ENCODE data around the gene ITFG1. TPM values are rescaled to one million over a fixed set of nuclear protein-coding genes. Genes with fewer than 3 reads are reported as not detected.

Gene ITFG1
- total RNA-seq, 1 experiment from 2014 or later, result 38.2 TPM

GRCh38 chr16:47387026-47387734, 73.7 kb downstream of the ITFG1 start:
- Mint-ChIP-seq H3K27me3 (ENCODE audit: insufficient read depth, unreplicated experiment) (no peaks in the 10 kb centered on the region), H3K36me3 (ENCODE audit: insufficient read depth, unreplicated experiment) (peaks cover 1% of the 10 kb centered on the region), H3K9me3 (ENCODE audit: unreplicated experiment) (no peaks in the 10 kb centered on the region), H3K4me1 (ENCODE audit: low read depth, unreplicated experiment) (peaks cover 12% of the 10 kb centered on the region), H3K27ac (ENCODE audit: unreplicated experiment) (no peak overlapping the region), H3K4me3 (ENCODE audit: unreplicated experiment) (no peak overlapping the region)
- Histone ChIP-seq H3K4me1 (no peaks in the 10 kb centered on the region), H3K4me3 (ENCODE audit: low read depth, low read length) (no peak overlapping the region), H3K36me3 (ENCODE audit: control insufficient read depth, insufficient read depth, low read length) (no peaks in the 10 kb centered on the region), H3K27me3 (replicated peaks; ENCODE audit: control insufficient read depth, insufficient read depth, low read length) (no peaks in the 10 kb centered on the region), H3K9me3 (no peaks in the 10 kb centered on the region)
- ChIA-PET CTCF (no interaction called here), POLR2A (no interaction called here)
- no TSS peak for BruUV-seq (replicated peaks)
- DNase-seq, result no peak
- TF ChIP-seq CTCF (IDR thresholded peaks at IDR 0.05; ENCODE audit: insufficient read depth in 1 of 2, low read depth in 1 of 2, low read length in 1 of 2, severe bottlenecking in 1 of 2, unreplicated experiment in 1 of 2), result no peak
- intact Hi-C loops (cut with micrococcal nuclease; ENCODE audit: unreplicated experiment), result no loop called here

GRCh38 chr16:47386201-47386718, 74.6 kb downstream of the ITFG1 start:
- ChIA-PET CTCF (no interaction called here), POLR2A (no interaction called here)
- Mint-ChIP-seq H3K27ac (ENCODE audit: unreplicated experiment) (no peak overlapping the region), H3K9me3 (ENCODE audit: unreplicated experiment) (no peaks in the 10 kb centered on the region), H3K36me3 (ENCODE audit: insufficient read depth, unreplicated experiment) (no peaks in the 10 kb centered on the region), H3K4me1 (ENCODE audit: low read depth, unreplicated experiment) (peaks cover 7% of the 10 kb centered on the region), H3K27me3 (ENCODE audit: insufficient read depth, unreplicated experiment) (no peaks in the 10 kb centered on the region), H3K4me3 (ENCODE audit: unreplicated experiment) (no peak overlapping the region)
- no peak for TF ChIP-seq CTCF (IDR thresholded peaks at IDR 0.05; ENCODE audit: insufficient read depth in 1 of 2, low read depth in 1 of 2, low read length in 1 of 2, severe bottlenecking in 1 of 2, unreplicated experiment in 1 of 2)
- Histone ChIP-seq H3K4me1 (no peaks in the 10 kb centered on the region), H3K4me3 (ENCODE audit: low read depth, low read length) (no peak overlapping the region), H3K36me3 (ENCODE audit: control insufficient read depth, insufficient read depth, low read length) (no peaks in the 10 kb centered on the region), H3K9me3 (no peaks in the 10 kb centered on the region), H3K27me3 (replicated peaks; ENCODE audit: control insufficient read depth, insufficient read depth, low read length) (no peaks in the 10 kb centered on the region)
- no TSS peak for BruUV-seq (replicated peaks)
- intact Hi-C loops (cut with micrococcal nuclease; ENCODE audit: unreplicated experiment), result no loop called here
- DNase-seq, result no peak

GRCh38 chr16:47382362-47382761, 78.5 kb downstream of the ITFG1 start:
- Mint-ChIP-seq H3K4me1 (ENCODE audit: low read depth, unreplicated experiment) (no peaks in the 10 kb centered on the region), H3K9me3 (ENCODE audit: unreplicated experiment) (no peaks in the 10 kb centered on the region), H3K27ac (ENCODE audit: unreplicated experiment) (no peak overlapping the region), H3K4me3 (ENCODE audit: unreplicated experiment) (no peak overlapping the region), H3K36me3 (ENCODE audit: insufficient read depth, unreplicated experiment) (no peaks in the 10 kb centered on the region), H3K27me3 (ENCODE audit: insufficient read depth, unreplicated experiment) (no peaks in the 10 kb centered on the region)
- no peaks in the 10 kb centered on the region for H3K9me3 ChIP-seq
- BruUV-seq (replicated peaks), result no TSS peak
- no peak overlapping the region for H3K4me3 ChIP-seq (ENCODE audit: low read depth, low read length)
- ChIA-PET POLR2A (no interaction called here), CTCF (no interaction called here)
- no peak for DNase-seq
- no peaks in the 10 kb centered on the region for H3K4me1 ChIP-seq
- H3K36me3 ChIP-seq (ENCODE audit: control insufficient read depth, insufficient read depth, low read length), result no peaks in the 10 kb centered on the region
- H3K27me3 ChIP-seq (replicated peaks; ENCODE audit: control insufficient read depth, insufficient read depth, low read length), result no peaks in the 10 kb centered on the region
- no peak for TF ChIP-seq CTCF (IDR thresholded peaks at IDR 0.05; ENCODE audit: insufficient read depth in 1 of 2, low read depth in 1 of 2, low read length in 1 of 2, severe bottlenecking in 1 of 2, unreplicated experiment in 1 of 2)
- intact Hi-C loops (cut with micrococcal nuclease; ENCODE audit: unreplicated experiment), result no loop called here
